NCI-H526 treated with DMSO at 0.1 percent for 48 hours (cell line): Measurements from ENCODE around the gene LDB1.
A peak's percentile ranks its signal among the peaks of the same experiment; 100 is the strongest.

ENCODE experiments used
- DNase-seq: peaks from one replicate; lab custom pipeline; 2025; lab: John Stamatoyannopoulos, UW

Gene LDB1

GRCh38 chr10:102135956-102136526 lies 15.9 kb upstream of the LDB1 start:
- DNase-seq, result no peak

- DNase-seq, result no peak
These were observed 14.2 kb upstream of the LDB1 start for GRCh38 chr10:102134416-102134815.

GRCh38 chr10:102133373-102134195 lies 13.4 kb upstream of the LDB1 start:
- no peak for DNase-seq

- DNase-seq, result peak; percentile 94
These were observed 12.6 kb upstream of the LDB1 start, which contains the start of gene PPRC1 for GRCh38 chr10:102132563-102133372. PPRC1 (plus strand) TSS chr10:102133040; CDS start chr10:102133069, 29 bp downstream.

- no peak for DNase-seq
These were observed 12.0 kb upstream of the LDB1 start for GRCh38 chr10:102132193-102132562.

- DNase-seq, result no peak
These were observed 11.4 kb upstream of the LDB1 start for GRCh38 chr10:102131286-102132170.

- no peak for DNase-seq
These were observed 3.1 kb upstream of the LDB1 start for GRCh38 chr10:102123223-102123622.

- DNase-seq, result no peak
These were observed 2.3 kb upstream of the LDB1 start for GRCh38 chr10:102122450-102122849.

GRCh38 chr10:102121739-102122372 lies 1.7 kb upstream of the LDB1 start:
- DNase-seq, result no peak

- DNase-seq, result no peak
These were observed 997 bp upstream of the LDB1 start for GRCh38 chr10:102120991-102121738.

GRCh38 chr10:102119417-102120141 lies 589 bp downstream of the LDB1 start:
- no peak for DNase-seq

GRCh38 chr10:102118867-102119266 lies 1.3 kb downstream of the LDB1 start:
- DNase-seq, result no peak

- DNase-seq, result peak; percentile 10
These were observed 2.6 kb downstream of the LDB1 start for GRCh38 chr10:102117391-102118159.

- no peak for DNase-seq
These were observed 3.5 kb downstream of the LDB1 start for GRCh38 chr10:102116656-102117055.

- DNase-seq, result no peak
These were observed 4.4 kb downstream of the LDB1 start for GRCh38 chr10:102115775-102116174.

- peak; percentile 41 for DNase-seq
These were observed 5.1 kb downstream of the LDB1 start for GRCh38 chr10:102114861-102115618.

- DNase-seq, result no peak
These were observed 6.0 kb downstream of the LDB1 start for GRCh38 chr10:102113956-102114857.
